ENCODE results near the gene MIDN.

DNA sequence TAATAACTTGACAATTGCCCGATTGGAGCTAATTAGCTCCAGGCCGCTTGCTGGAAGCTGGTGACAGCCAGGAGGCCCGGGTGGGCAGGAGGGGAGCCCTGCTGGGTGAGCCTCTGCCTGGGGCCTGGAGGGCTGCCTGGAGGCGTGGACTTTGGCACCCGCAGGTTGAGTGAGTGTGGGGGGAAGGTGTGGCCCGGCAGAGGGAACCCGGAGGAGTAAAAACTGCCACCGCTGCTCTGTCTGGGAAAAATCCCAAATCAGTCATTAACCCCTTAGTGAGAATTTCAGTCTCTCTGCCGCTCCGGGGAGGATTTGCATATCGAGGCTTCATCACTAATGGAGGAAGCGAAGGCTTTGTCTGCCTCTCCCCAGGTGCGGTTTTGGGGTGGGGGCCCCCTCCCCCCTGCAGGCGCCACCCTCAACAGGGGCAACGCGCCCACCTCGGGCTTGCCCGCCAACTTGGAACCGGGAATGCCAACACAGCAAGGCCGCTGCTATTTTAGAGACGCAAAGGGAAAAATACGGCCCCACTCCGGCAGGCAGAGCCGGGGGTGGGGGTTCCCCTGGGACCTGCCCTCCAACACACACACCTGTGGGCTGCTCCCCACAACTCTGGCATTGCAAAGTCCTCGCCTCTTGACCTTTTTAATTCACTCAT, 43.5 kb downstream of the MIDN start:
- TF ChIP-seq, protein P1, sequence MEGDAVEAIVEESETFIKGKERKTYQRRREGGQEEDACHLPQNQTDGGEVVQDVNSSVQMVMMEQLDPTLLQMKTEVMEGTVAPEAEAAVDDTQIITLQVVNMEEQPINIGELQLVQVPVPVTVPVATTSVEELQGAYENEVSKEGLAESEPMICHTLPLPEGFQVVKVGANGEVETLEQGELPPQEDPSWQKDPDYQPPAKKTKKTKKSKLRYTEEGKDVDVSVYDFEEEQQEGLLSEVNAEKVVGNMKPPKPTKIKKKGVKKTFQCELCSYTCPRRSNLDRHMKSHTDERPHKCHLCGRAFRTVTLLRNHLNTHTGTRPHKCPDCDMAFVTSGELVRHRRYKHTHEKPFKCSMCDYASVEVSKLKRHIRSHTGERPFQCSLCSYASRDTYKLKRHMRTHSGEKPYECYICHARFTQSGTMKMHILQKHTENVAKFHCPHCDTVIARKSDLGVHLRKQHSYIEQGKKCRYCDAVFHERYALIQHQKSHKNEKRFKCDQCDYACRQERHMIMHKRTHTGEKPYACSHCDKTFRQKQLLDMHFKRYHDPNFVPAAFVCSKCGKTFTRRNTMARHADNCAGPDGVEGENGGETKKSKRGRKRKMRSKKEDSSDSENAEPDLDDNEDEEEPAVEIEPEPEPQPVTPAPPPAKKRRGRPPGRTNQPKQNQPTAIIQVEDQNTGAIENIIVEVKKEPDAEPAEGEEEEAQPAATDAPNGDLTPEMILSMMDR (IDR thresholded peaks at IDR 0.05) = no peak
- TF ChIP-seq POLR2A (IDR thresholded peaks at IDR 0.05) = no peak

Measured in body of pancreas (tissue), 4 donors.